ENCODE data around the gene KCNT2.
"Not testable (repeated sequence)": the region's sequence is repeated elsewhere in the genome, so short reads cannot be mapped to it uniquely, and the experiment has no call there.

The KCNT2 gene

GRCh38 chr1:196590012-196590708 lies 18.1 kb downstream of the KCNT2 start:
- DNase-seq, result no peak

DNA sequence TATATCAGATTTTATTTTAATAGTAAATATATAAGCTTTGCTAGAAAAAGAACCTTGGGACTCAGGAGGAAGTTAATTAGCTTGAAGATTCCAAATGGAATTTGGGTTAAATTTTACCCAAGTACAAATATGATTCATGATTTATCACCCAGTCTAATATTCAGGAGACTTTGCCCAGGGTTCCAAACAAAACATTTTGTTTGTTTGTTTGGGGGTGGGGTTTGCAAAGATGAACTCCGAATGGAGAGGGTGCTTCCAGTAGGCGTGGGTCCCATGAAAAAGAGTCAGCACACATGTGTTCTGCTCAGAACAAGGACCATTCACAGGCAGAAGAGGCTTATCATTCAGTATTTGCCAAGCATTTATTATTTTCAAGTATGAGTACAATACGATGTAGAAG lies 23.5 kb downstream of the KCNT2 start:
- DNase-seq, result no peak

DNA sequence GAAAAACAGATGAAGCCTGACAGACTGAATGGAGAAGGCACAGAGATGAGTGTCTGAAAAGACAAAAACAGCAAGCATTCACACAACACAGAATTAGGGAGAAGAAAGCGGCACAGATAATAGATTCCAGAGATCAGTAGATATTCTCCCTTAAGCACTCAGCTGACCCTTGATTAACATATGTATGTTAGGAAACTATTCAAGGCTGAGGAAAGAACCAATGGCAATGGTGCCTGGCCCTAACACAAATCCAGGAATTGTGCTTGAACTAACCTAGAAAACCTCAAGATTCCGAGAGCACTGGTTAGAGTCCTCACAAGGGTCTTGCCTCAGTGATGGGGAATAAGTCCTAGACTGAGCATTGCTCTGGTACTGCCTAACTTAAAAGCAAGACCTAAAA lies 30.9 kb downstream of the KCNT2 start:
- DNase-seq, result no peak

GRCh38 chr1:196573226-196573625 lies 35.0 kb downstream of the KCNT2 start:
- no peak for DNase-seq

DNA sequence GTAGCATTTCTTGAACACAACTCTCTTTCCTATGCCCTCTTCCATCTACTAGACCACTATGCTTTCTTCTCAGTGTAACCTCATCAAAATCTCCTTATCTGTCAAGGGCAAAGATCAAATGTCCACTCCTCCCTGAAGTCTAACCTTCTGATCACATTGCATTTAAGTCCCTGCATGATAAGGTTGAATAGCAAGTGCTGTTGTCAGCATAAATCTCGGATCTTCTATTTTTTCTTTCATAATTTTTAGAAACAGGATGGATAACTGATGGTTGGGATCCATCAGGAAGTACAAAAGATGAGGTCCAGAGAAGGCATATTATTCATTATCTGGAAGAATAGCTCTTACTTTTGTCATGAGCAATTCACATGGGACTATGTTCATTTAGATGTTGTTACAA lies 41.0 kb downstream of the KCNT2 start:
- no peak for DNase-seq

GRCh38 chr1:196563768-196564167 lies 44.5 kb downstream of the KCNT2 start:
- DNase-seq, result no peak

DNA sequence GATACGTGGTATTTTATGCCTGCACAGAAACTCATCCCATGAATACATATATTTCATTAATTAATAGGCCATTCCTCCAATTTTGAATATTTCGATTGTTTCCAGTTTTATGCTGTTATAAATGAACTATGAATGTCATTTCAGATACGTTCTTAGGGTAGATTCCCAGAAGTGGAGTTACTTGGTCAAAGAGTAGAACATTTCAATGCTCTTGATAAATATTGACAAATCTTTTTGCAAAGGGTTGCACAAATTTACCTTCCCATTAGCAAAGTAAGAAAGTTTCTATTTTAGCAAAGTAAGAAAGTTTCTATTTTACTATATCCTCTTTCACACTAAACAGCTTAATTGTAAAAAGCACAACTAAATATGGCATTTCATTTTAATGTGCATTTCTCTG lies 48.9 kb downstream of the KCNT2 start:
- no peak for DNase-seq

DNA sequence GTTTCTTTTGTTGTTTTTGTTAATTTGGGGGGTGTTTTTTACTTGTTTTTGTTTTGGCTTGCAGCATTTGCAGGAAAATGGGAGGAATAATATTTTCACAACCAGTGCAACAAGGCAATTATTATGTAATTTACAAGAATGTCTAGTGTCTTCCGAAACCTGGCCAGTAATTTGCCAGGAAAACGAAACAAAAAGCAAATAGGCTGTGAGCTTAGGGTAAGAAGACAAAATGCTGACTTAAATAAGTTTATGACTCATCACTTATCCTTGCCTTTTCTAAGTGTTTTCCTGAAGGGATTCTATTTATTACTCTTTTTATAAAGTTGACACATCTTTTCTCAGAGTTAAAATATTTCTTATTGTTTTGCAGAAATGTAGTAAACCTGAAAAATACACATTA lies 49.8 kb downstream of the KCNT2 start:
- DNase-seq, result no peak

GRCh38 chr1:196557797-196558196 lies 50.4 kb downstream of the KCNT2 start:
- DNase-seq, result no peak

GRCh38 chr1:196550731-196551130 lies 57.5 kb downstream of the KCNT2 start:
- no peak for DNase-seq

- no peak for DNase-seq
Observed at GRCh38 chr1:196546272-196547111, 61.7 kb downstream of the KCNT2 start.

GRCh38 chr1:196545222-196545621 lies 63.0 kb downstream of the KCNT2 start:
- DNase-seq, result no peak

DNA sequence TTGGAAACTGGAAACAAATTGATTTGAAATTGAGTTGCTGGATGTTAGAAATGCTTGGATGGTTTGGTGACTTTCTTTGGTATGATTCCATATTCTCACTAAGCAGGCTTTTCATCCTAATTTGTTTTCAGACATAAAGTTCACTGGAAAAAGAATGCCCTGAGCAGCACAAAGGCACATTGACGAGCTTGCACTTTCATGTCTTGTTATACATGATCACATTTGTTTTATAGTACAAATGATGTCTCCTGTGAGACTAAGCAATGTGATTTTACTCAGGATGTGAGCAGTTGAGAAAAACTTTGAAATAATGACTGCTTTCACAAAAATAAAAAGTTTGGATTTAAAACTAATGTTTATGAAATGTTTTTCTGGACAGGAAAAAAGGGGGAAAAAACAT lies 63.6 kb downstream of the KCNT2 start:
- no peak for DNase-seq

GRCh38 chr1:196543833-196544232 lies 64.4 kb downstream of the KCNT2 start:
- no peak for DNase-seq

DNA sequence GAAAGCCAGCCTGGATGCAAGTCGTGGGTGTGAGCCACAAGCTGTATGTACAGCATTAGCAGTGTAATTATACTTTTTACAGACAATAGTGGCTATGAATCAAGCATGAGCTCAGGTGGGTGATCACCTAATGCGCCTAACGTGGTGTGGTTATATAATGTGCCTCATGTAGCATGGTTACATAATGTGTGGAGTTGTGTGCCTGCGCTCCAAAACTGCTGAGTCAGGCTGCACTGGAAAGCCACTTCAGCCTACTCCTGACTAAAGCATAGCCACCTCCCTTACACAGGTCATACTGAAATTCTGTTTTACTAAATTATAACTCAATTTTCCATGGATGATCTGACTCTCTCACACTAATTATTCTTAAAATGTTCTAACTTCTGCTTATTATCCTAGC lies 69.8 kb downstream of the KCNT2 start:
- no peak for DNase-seq

GRCh38 chr1:196535727-196536126 lies 72.5 kb downstream of the KCNT2 start:
- DNase-seq, result no peak

DNA sequence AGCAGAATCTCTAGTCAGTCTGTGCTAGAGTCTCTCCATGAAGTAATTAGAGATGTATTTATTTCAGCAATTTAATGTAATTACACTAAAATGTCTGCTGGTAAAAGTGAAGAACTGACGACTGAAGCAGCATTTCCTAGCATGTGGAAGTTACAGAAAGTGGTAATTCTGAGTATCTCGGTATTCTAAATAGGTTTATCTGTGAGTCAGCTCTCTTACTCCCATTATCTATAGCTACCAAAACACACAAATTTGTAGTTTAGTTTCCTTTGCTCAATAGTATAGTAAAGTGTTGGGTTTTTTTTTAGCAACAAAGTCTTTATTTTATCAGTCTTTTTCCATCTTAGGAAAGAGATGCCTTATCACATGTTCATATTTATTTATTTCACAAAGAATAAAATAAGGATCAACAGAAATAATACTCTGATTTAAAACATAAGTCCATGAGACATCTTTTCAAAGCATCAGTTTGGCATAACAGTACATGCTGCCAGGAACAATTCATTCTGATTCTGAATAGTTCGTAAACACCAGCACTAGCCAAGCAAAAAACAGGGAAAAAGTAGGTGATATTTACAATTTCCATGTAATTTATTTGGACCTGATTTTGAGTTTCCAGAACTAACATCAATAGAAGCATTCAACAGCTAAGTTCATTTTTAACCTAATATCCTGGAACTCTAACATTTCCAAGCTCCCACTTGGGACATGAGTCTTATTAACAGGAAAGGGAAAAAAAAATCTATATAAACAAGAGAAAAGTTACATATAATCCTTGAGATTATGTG lies 76.3 kb downstream of the KCNT2 start:
- no peak for DNase-seq

DNA sequence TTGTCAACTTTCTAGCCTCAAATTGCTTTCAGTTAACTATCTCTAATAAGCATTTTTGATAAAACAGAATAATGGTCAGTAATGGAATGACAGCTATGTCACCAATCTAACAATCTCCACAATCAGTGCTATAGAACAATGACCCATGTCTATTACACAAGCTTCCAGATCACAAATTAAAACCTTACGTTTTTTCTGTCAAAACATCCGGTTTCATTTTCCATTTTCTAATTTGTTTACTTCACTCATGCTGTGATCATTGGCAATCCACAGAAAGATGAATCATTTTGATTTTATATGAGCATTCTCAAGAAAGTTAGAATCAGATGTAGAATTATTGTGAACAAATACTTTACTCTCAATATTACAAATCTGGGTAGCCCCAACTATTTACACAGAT lies 80.3 kb downstream of the KCNT2 start:
- no peak for DNase-seq

DNA sequence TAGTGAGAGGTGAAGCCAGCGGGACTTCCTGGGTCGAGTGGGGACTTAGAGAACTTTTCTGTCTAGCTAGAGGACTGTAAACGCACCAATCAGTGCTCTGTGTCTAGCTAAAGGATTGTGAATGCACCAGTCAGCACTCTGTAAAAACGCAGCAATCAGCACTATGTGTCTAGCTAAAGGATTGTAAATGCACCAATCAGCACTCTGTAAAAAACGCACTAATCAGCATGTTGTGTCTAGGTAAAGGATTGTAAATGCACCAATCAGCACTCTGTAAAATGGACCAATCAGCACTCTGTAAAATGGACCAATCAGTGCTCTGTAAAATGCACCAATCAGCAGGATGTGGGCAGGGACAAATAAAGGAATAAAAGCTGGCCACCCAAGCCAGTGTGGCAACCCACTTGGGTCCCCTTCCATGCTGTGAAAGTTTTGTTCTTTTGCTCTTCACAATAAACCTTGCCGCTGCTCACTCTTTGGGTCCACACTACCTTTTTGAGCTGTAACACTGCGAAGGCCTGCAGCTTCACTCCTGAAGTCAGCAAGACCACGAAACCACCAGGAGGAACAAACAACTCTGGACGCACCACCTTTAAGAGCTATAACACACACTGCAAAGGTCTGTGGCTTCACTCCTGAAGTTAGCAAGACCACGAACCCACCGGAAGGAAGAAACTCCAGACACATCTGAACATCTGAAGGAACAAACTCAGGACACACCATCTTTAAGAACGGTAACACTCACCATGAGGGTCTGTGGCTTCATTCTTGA lies 85.5 kb downstream of the KCNT2 start:
- DNase-seq, result not testable (repeated sequence)

- DNase-seq, result no peak
Observed at GRCh38 chr1:196517193-196517592, 91.0 kb downstream of the KCNT2 start.

DNA sequence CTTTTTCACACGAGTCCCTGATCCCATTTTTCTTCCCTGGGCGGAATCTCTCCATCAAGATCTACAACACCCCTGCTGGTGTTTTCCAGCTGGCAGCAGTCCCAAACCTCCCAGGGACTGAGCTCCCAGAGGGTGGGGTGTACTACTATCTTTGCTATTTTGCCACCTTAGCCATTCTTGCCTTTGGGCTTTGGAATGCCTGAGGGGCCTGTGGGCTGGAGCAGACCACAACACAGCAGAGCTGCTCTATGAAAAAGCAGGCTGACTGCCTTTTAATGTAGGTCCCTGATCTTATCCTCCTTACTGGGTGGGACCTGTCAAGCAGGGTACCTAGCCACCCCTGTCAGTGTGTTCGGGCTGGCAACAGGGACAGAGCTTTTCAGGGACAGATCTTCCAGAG lies 91.9 kb downstream of the KCNT2 start:
- DNase-seq, result no peak

DNA sequence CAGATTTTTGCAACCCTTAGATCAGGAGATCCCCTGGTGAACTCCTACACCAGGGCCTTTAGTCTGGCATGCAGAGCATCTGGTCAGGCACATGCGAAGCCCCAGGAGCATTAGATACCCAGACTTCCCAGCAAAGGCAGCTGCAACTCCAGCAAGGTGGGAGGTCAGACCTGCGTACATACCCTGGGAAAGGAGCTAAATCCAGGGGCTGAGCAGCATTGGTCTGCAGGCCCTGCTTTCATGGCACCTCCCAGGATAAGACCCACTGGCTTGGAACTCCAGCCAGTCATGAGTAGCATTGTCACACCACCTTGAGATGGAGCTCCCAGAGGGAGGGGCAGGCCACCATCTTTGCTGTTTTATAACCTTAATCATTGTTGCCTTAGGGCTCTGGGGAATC lies 92.3 kb downstream of the KCNT2 start:
- DNase-seq, result no peak

- no peak for DNase-seq
Observed at GRCh38 chr1:196513821-196514220, 94.4 kb downstream of the KCNT2 start.
